DOHH2 (cell line): ENCODE data around the gene PITX3.
"Not testable (repeated sequence)": the region's sequence is repeated elsewhere in the genome, so short reads cannot be mapped to it uniquely, and the experiment has no call there.

Experiments used
- H3F3A ChIP-seq: fragments of 200-600 bp; sonication (generic), shearing (Covaris generic); 2 replicates; pipeline ENCODE4 v1.6.0; 2016; ENCODE audit warnings: antibody characterized with exemption, mild to moderate bottlenecking; ENCODE audit not compliant: control insufficient read depth, insufficient read depth
- H3K27ac ChIP-seq: fragments of 200-600 bp; sonication (generic); 2 replicates; pipeline ENCODE4 v1.5.1; 2014; ENCODE audit warnings: low read depth, mild to moderate bottlenecking, low read length, moderate library complexity
- H3K27me3 ChIP-seq: fragments of 200-600 bp; sonication (generic); 2 replicates; pipeline ENCODE4 v1.6.1; 2014; ENCODE audit warnings: mild to moderate bottlenecking, low read length, mixed read lengths; ENCODE audit not compliant: control insufficient read depth
- H3K36me3 ChIP-seq: fragments of 200-600 bp; sonication (generic); 2 replicates; pipeline ENCODE4 v1.6.1; 2014; ENCODE audit warnings: mild to moderate bottlenecking, low read length, moderate library complexity, mixed read lengths; ENCODE audit not compliant: control insufficient read depth
- H3K4me1 ChIP-seq: fragments of 200-600 bp; sonication (generic); 2 replicates; pipeline ENCODE4 v1.6.1; 2014; ENCODE audit warnings: mild to moderate bottlenecking, low read length, mixed read lengths; ENCODE audit not compliant: control insufficient read depth
- H3K4me2 ChIP-seq: fragments of 200-600 bp; sonication (generic); 2 replicates; pipeline ENCODE4 v1.6.0; 2014; ENCODE audit warnings: mild to moderate bottlenecking, low read length, moderate library complexity
- H3K4me3 ChIP-seq: fragments of 200-600 bp; sonication (generic); 2 replicates; pipeline ENCODE4 v1.5.1; 2014; ENCODE audit warnings: mild to moderate bottlenecking, low read length, mixed read lengths
- H3K79me2 ChIP-seq: fragments of 200-600 bp; sonication (generic); 2 replicates; pipeline ENCODE4 v1.6.1; 2014; ENCODE audit warnings: mild to moderate bottlenecking, low read length, mixed read lengths; ENCODE audit not compliant: control insufficient read depth
- H3K9me2 ChIP-seq: fragments of 200-600 bp; sonication (generic); replicated peaks from 2 replicates; pipeline ENCODE4 v1.6.1; 2014; ENCODE audit warnings: mild to moderate bottlenecking, low read length, mixed read lengths; ENCODE audit not compliant: control insufficient read depth
- H3K9me3 ChIP-seq: fragments of 200-600 bp; sonication (generic); 2 replicates; pipeline ENCODE4 v1.6.1; 2014; ENCODE audit warnings: antibody characterized with exemption, low read length, mixed read lengths; ENCODE audit not compliant: control insufficient read depth, insufficient read depth
- H4K20me1 ChIP-seq: fragments of 200-600 bp; sonication (generic); 2 replicates; pipeline ENCODE4 v1.6.0; 2014; ENCODE audit warnings: low read depth, mild to moderate bottlenecking, antibody characterized with exemption, low read length, moderate library complexity; ENCODE audit not compliant: control insufficient read depth, insufficient read depth
- CTCF ChIP-seq: fragments of 200-600 bp; sonication (generic); IDR thresholded peaks from one replicate; pipeline ENCODE4 v1.5.1; 2014; ENCODE audit warnings: antibody characterized with exemption, mild to moderate bottlenecking, low read depth, low read length; ENCODE audit not compliant: poor library complexity, severe bottlenecking
- EZH2phosphoT487 ChIP-seq: fragments of 200-600 bp; sonication (generic); IDR thresholded peaks from 2 replicates; pipeline ENCODE4 v1.6.1; 2017; ENCODE audit warnings: borderline replicate concordance, mild to moderate bottlenecking, antibody characterized with exemption, low read length, moderate library complexity, mixed read lengths

Gene PITX3

GRCh38 chr10:102261196-102261595, 19.9 kb upstream of the PITX3 start:
- H3K27ac ChIP-seq = no peak overlapping the region
- no peak for TF ChIP-seq EZH2phosphoT487
- TF ChIP-seq CTCF = no peak
- peaks cover 27% of the 10 kb centered on the region for H3K79me2 ChIP-seq
- H3K4me2 ChIP-seq = no peak overlapping the region
- H3K27me3 ChIP-seq = no peaks in the 10 kb centered on the region
- H3K4me1 ChIP-seq = no peaks in the 10 kb centered on the region; the same call in 1 of the 2 replicates
- H3F3A ChIP-seq = 0 out of 2 replicates have a peak, but pooled peaks cover 2% of the 10 kb centered on the region
- no peak overlapping the region for H3K4me3 ChIP-seq
- H3K36me3 ChIP-seq = peaks cover 39% of the 10 kb centered on the region
- no peaks in the 10 kb centered on the region for H3K9me2 ChIP-seq
- no peaks in the 10 kb centered on the region for H4K20me1 ChIP-seq
- H3K9me3 ChIP-seq = no peaks in the 10 kb centered on the region

GRCh38 chr10:102255404-102255803, 14.1 kb upstream of the PITX3 start:
- no peaks in the 10 kb centered on the region for H3K9me2 ChIP-seq
- H3K36me3 ChIP-seq = peaks cover 14% of the 10 kb centered on the region
- H3K4me2 ChIP-seq = no peak overlapping the region
- H3K4me3 ChIP-seq = no peak overlapping the region
- TF ChIP-seq CTCF (no peak), EZH2phosphoT487 (no peak)
- H3K79me2 ChIP-seq = peaks cover 72% of the 10 kb centered on the region
- H3K27me3 ChIP-seq = no peaks in the 10 kb centered on the region
- peaks cover 9% of the 10 kb centered on the region for H3K4me1 ChIP-seq
- 0 out of 2 replicates have a peak, but pooled peaks cover 2% of the 10 kb centered on the region for H3F3A ChIP-seq
- H3K9me3 ChIP-seq = no peaks in the 10 kb centered on the region
- H3K27ac ChIP-seq = no peak overlapping the region
- H4K20me1 ChIP-seq = no peaks in the 10 kb centered on the region

DNA sequence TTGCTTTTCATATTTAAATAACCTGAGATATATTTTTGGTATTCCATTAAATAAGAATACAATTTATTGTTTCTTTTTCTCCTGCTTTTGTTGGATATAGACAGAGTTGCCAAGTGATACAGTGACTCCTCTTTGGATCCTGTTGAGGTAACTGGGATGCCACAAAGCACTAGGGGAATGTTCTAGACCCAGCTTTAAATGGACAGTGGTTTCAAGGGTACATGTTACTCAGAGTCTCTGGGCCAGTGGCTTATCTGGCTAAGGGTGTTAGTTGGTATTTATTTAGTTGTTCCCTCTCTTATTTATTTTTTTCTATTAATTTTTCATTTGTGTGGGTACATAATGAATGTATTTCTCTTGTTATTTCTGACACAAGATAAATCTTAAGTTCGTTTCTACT, 13.1 kb upstream of the PITX3 start:
- Histone ChIP-seq H3K9me2 (no peaks in the 10 kb centered on the region), H3K79me2 (peaks cover 82% of the 10 kb centered on the region), H3K9me3 (no peaks in the 10 kb centered on the region), H3K27ac (no peak overlapping the region), H3K4me1 (peaks cover 9% of the 10 kb centered on the region), H4K20me1 (no peaks in the 10 kb centered on the region), H3K4me2 (no peak overlapping the region), H3K36me3 (peaks cover 9% of the 10 kb centered on the region), H3K4me3 (no peak overlapping the region), H3K27me3 (no peaks in the 10 kb centered on the region), H3F3A (no peaks in the 10 kb centered on the region)
- TF ChIP-seq CTCF (no peak), EZH2phosphoT487 (no peak)

DNA sequence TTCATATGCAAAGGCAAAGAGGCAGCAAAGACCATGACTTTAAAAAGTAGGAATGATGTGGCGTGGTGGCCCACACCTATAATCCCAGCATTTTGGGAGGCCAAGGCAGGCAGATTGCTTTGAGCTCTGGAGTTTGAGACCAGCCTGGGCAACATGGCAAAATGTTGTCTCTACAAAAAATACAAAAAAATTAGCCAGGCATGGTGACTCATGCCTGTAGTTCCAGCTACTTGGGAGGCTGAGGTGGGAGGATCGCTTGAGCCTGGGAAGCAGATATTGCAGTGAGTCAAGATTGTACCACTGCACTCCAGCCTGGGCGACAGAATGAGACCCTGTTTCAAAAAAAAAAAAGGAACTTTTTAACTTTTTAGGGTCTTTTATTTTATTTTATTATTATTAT, 11.2 kb upstream of the PITX3 start:
- H3K9me2 ChIP-seq, H4K20me1 ChIP-seq, H3K4me3 ChIP-seq, H3F3A ChIP-seq, H3K9me3 ChIP-seq, H3K27ac ChIP-seq, H3K4me2 ChIP-seq, H3K27me3 ChIP-seq: not testable (repeated sequence)
- peaks cover 18% of the 10 kb centered on the region for H3K36me3 ChIP-seq
- H3K4me1 ChIP-seq = peaks cover 18% of the 10 kb centered on the region
- peaks cover 94% of the 10 kb centered on the region for H3K79me2 ChIP-seq
